Loucy (cell line): ENCODE data around the gene ZNF644.

Experiments
- H2AFZ ChIP-seq: fragments of 200-600 bp; sonication (generic); 2 replicates; pipeline ENCODE4 v1.6.0; 2016; ENCODE audit warnings: antibody characterized with exemption, mild to moderate bottlenecking, low read length, moderate library complexity
- H3F3A ChIP-seq: fragments of 200-600 bp; 2 replicates; pipeline ENCODE4 v1.6.0; 2016; ENCODE audit warnings: antibody characterized with exemption, low read depth, mild to moderate bottlenecking
- H3K27me3 ChIP-seq: fragments of 200-600 bp; sonication (generic); 2 replicates; pipeline ENCODE4 v1.6.1; 2014; ENCODE audit warnings: low read length, mild to moderate bottlenecking; ENCODE audit not compliant: insufficient read depth, poor library complexity, severe bottlenecking
- H3K36me3 ChIP-seq: fragments of 200-600 bp; sonication (generic); 2 replicates; pipeline ENCODE4 v1.6.1; 2016; ENCODE audit warnings: low read length; ENCODE audit not compliant: insufficient read depth
- H3K4me1 ChIP-seq: fragments of 200-600 bp; sonication (generic); 2 replicates; pipeline ENCODE4 v1.5.1; 2014; ENCODE audit warnings: low read length, mild to moderate bottlenecking; ENCODE audit not compliant: insufficient read depth, poor library complexity, severe bottlenecking
- H3K4me2 ChIP-seq: fragments of 200-600 bp; sonication (generic); 2 replicates; pipeline ENCODE4 v1.6.0; 2014; ENCODE audit warnings: antibody characterized with exemption, low read length, low read depth, mild to moderate bottlenecking; ENCODE audit not compliant: poor library complexity, severe bottlenecking
- H3K4me3 ChIP-seq: fragments of 200-600 bp; sonication (generic); 2 replicates; pipeline ENCODE4 v1.5.1; 2014; ENCODE audit warnings: low read length, mild to moderate bottlenecking, mixed read lengths; ENCODE audit not compliant: poor library complexity, severe bottlenecking
- H3K79me2 ChIP-seq: fragments of 200-600 bp; sonication (generic); 2 replicates; pipeline ENCODE4 v1.6.1; 2014; ENCODE audit warnings: low read length; ENCODE audit not compliant: insufficient read depth
- H3K9ac ChIP-seq: fragments of 200-600 bp; sonication (generic); 2 replicates; pipeline ENCODE4 v1.6.0; 2014; ENCODE audit warnings: mild to moderate bottlenecking, low read depth, low read length, moderate library complexity; ENCODE audit not compliant: poor library complexity, severe bottlenecking
- H3K9me2 ChIP-seq: fragments of 200-600 bp; sonication (generic); replicated peaks from 2 replicates; pipeline ENCODE4 v1.6.1; 2016; ENCODE audit warnings: low read depth, low read length, mixed read lengths
- H3K9me3 ChIP-seq: fragments of 200-600 bp; sonication (generic); 2 replicates; pipeline ENCODE4 v1.6.1; 2014; ENCODE audit warnings: mild to moderate bottlenecking, antibody characterized with exemption, low read length, low read depth; ENCODE audit not compliant: insufficient read depth
- H4K20me1 ChIP-seq: fragments of 200-600 bp; sonication (generic); 2 replicates; pipeline ENCODE4 v1.6.0; 2014; ENCODE audit warnings: antibody characterized with exemption, low read length, mild to moderate bottlenecking; ENCODE audit not compliant: insufficient read depth, poor library complexity, severe bottlenecking
- EZH2phosphoT487 ChIP-seq: fragments of 200-600 bp; IDR thresholded peaks from 2 replicates; pipeline ENCODE4 v1.6.1; 2018; ENCODE audit warnings: antibody characterized with exemption, mild to moderate bottlenecking, moderate library complexity, borderline replicate concordance
- TF ChIP-seq, protein P1 (sequence below): fragments of 200-600 bp; sonication (generic); conservative IDR thresholded peaks from 2 replicates; pipeline ENCODE4 v1.5.1; 2014; ENCODE audit warnings: mild to moderate bottlenecking, antibody characterized with exemption, low read length

ZNF644 gene

DNA sequence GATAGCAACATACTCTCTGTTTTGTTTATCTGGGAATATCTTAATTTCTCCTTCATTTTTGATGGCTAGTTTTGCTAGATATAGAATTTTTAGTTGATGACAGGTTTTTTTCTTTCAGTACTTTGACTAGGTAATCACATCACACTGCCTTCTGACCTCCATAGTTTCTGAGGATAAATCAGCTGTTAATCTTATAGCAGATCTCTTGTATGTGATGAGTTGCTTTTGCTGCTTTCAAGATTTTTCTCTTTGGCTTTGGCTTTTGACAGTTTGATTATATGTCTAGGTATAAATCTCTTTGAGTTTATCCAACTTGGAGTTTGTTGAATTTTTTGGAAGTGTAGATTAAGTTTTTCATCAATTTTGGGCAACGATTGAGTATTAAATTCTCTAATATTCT lies 142.6 kb downstream of the ZNF644 start:
- Histone ChIP-seq H3K4me1 (no peaks in the 10 kb centered on the region), H3K9me2 (no peaks in the 10 kb centered on the region), H4K20me1 (no peaks in the 10 kb centered on the region), H2AFZ (no peak overlapping the region), H3F3A (no peaks in the 10 kb centered on the region), H3K4me2 (no peak overlapping the region), H3K9me3 (peaks cover 24% of the 10 kb centered on the region; the same call in 1 of the 2 replicates), H3K36me3 (no peaks in the 10 kb centered on the region), H3K27me3 (no peaks in the 10 kb centered on the region), H3K9ac (no peak overlapping the region), H3K79me2 (no peaks in the 10 kb centered on the region), H3K4me3 (no peak overlapping the region)
- TF ChIP-seq, protein P1, sequence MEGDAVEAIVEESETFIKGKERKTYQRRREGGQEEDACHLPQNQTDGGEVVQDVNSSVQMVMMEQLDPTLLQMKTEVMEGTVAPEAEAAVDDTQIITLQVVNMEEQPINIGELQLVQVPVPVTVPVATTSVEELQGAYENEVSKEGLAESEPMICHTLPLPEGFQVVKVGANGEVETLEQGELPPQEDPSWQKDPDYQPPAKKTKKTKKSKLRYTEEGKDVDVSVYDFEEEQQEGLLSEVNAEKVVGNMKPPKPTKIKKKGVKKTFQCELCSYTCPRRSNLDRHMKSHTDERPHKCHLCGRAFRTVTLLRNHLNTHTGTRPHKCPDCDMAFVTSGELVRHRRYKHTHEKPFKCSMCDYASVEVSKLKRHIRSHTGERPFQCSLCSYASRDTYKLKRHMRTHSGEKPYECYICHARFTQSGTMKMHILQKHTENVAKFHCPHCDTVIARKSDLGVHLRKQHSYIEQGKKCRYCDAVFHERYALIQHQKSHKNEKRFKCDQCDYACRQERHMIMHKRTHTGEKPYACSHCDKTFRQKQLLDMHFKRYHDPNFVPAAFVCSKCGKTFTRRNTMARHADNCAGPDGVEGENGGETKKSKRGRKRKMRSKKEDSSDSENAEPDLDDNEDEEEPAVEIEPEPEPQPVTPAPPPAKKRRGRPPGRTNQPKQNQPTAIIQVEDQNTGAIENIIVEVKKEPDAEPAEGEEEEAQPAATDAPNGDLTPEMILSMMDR = no peak
- TF ChIP-seq EZH2phosphoT487 = no peak

DNA sequence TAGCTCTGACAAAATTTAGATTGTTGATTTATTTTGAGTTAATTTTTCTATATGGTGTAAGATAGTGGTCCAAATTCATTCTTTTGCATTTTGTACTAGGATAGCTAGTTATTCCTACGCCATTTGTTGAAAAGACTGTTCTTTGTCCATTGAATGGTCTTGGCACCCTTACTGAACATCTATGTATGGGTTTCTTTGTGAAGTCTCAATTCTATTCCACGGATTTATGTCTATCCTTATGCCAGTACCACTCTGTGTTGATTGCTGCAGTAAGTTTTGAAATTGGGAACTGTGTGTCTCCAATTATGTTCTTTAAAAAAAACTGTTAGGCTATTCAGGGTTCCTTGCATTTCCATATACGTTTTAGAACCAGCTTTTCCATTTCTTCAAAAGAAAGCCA lies 145.7 kb downstream of the ZNF644 start:
- H3K4me3 ChIP-seq = no peak overlapping the region
- peaks cover 24% of the 10 kb centered on the region for H3K9me3 ChIP-seq
- no peaks in the 10 kb centered on the region for H3K79me2 ChIP-seq
- H3F3A ChIP-seq = no peaks in the 10 kb centered on the region
- TF ChIP-seq EZH2phosphoT487 = no peak
- TF ChIP-seq, protein P1 = no peak
- no peak overlapping the region for H3K4me2 ChIP-seq
- H3K27me3 ChIP-seq = no peaks in the 10 kb centered on the region
- no peak overlapping the region for H3K9ac ChIP-seq
- H4K20me1 ChIP-seq = no peaks in the 10 kb centered on the region
- H3K4me1 ChIP-seq = no peaks in the 10 kb centered on the region
- no peaks in the 10 kb centered on the region for H3K36me3 ChIP-seq
- H3K9me2 ChIP-seq = no peaks in the 10 kb centered on the region
- no peak overlapping the region for H2AFZ ChIP-seq
